NOMO-1 (cell line): ENCODE results near the gene ZC3H12D.
A peak's percentile ranks its signal among the peaks of the same experiment; 100 is the strongest.
"Not testable (repeated sequence)": the region's sequence is repeated elsewhere in the genome, so short reads cannot be mapped to it uniquely, and the experiment has no call there.

Experiments used
- DNase-seq, 2 experiments: peaks; one replicate each; lab custom pipeline; 2025; ENCODE audit not compliant: unreplicated experiment in 2 of 2; lab: John Stamatoyannopoulos, UW

The ZC3H12D gene

DNA sequence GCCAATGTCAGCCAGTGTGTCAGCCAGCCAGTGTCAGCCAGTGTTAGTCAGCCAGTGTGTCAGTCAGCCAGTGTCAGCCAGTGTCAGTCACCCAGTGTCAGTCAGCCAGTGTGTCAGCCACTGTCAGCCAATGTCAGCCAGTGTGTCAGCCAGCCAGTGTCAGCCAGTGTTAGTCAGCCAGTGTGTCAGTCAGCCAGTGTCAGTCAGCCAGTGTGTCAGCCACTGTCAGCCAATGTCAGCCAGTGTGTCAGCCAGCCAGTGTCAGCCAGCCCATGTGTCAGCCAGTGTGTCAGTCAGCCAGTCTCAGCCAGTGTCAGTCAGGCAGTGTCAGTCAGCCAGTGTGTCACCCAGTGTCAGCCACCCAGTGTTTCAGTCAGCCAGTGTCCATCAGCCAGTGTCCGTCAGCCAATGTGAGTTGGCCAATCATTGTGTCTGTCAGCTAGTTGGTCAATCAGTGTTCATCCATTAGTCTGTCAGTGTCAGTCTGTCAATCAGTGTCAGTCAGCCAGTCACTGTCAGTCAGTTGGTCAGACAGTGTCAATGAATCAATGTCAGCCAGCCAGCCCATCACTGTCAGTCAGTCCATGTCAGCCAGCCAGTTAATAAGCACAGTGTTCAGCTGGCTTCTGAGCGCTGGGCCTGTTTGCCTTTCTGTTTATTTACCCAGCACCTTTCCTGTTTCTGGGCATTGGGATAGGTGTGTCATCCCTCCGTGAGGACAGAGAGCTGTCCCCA lies 40.3 kb downstream of the ZC3H12D start:
- DNase-seq, result not testable (repeated sequence)

GRCh38 chr6:149443411-149444181 lies 41.2 kb downstream of the ZC3H12D start:
- DNase-seq, result no peak

DNA sequence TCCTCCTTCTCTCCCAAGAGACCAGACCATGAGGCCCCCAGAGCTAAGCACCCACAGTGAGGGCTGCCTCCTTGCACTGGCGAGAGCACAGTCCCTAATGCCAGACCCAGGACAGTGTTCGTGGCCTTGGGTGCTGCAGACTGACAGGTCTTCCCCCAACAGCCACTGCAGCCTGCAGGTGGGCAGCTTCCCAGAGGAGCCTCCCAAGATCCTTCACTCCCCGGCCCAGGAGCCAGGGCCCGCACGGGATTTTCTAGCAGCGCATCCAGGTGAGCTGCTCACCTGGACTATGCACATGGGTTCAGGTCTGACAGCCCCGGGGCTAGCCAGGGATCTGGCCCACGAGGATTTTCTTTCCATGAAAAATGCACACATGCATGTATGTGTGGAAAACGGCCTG lies 43.1 kb downstream of the ZC3H12D start:
- no peak for DNase-seq

DNA sequence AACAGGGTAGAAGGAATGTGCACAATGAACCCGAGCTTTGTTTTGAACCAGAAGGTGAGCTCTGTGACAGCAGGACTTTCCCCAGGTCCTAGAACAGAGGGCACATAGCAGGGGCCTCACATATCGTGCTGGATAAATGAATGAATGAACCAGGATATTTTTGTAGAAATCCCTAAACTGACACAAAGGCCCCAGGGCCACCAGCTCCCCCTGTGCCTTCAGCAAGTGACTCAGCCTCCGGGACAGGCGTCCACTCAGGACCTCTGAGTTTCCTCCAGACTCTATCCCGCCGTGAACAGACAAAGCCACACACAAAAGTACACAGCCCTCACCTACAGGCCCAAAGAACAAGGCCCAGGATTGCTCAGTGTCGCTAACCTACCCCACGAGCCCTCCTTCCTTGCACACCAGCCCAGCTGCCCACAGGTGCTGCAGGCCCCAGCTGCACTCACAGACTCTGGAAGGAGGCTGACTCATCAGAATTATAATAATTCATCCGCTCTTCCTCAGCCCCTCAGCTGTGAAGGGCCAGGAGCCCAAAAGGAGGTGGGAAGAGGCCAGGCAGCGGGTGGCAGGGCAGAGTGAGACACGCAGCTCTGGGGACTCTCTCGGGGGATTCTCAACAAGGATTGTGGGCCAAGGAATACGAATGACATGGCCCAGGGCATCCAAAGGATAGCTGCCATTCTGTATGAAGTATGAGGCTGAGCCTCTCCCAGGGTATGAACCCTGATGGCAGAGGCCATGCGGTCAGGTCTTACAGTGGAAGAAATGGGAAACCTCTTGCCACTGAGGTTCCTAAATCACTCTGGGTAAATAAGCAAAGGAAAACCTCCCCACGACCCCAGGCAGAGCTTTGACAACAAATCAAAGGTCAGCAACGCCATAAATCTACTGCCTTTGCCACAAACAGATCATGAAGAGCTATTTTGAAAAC lies 43.8 kb downstream of the ZC3H12D start:
- no peak for DNase-seq

DNA sequence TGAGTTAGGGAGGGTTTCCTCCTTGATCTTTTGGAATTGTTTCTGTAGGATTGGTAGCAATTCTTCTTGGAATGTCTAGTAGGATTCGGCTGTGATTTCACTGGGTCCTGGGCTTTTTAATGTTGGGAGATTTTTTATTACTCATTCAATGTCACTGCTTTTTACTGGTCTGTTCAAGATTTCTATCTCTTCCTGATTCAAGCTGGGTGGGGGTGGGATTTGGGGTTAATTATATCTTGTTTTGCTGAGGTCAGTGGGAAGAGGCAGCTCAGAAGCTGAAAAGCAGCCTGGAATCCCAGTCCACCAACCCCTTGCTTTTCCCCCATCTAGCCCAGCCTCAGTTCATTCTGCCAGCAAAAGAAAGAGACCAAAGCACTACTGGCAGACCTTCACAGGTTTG lies 45.2 kb downstream of the ZC3H12D start:
- no peak for DNase-seq

- DNase-seq, result no peak
Observed at GRCh38 chr6:149438855-149439254, 46.0 kb downstream of the ZC3H12D start.

- DNase-seq, result no peak
Observed at GRCh38 chr6:149437212-149437611, 47.6 kb downstream of the ZC3H12D start.

DNA sequence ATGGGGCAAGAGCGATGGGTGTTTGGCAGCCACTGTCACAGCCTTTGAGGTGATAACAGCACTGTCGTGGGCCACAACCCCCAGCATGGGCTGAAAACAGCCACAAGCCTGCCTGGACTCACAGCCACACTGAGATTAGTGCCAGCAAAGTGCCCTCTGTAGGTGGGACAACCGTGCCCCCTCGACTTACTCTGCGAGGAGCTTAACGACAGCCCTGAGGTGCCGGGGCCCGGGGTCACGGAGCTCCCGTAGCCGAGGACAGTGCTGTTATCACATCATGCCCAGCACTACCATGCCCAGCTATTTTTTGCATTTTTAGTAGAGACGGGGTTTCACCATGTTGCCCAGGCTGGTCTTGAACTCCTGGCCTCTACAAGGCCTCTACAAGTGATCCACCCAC lies 48.2 kb downstream of the ZC3H12D start:
- no peak for DNase-seq

GRCh38 chr6:149435919-149436586 lies 48.8 kb downstream of the ZC3H12D start:
- no peak for DNase-seq

GRCh38 chr6:149433881-149434280 lies 50.9 kb downstream of the ZC3H12D start:
- no peak for DNase-seq

DNA sequence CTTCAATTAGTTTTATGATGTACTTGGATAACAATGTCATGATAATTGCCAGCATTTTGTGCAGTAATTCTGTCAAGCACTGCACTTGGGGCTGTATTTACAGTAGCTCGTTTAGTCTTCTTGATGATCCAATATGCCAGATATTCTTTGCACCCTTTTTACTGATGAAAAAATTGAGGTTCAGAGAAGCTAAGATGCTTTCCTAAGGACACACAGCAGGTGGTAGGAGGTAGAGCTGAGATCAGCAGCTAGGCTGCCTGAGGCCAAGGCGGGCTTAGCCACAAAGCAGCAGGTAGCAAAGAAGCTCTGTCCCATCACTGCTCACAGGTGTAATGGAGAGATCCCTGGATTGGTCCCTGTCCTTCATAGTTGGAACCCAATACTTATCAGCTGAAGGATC lies 51.4 kb downstream of the ZC3H12D start:
- no peak for DNase-seq

- DNase-seq, result peak; percentile 56 to 70
Observed at GRCh38 chr6:149431905-149432775, 52.7 kb downstream of the ZC3H12D start.

- DNase-seq, result no peak
Observed at GRCh38 chr6:149429427-149430360, 55.1 kb downstream of the ZC3H12D start.

GRCh38 chr6:149428606-149429005 lies 56.2 kb downstream of the ZC3H12D start:
- no peak for DNase-seq

DNA sequence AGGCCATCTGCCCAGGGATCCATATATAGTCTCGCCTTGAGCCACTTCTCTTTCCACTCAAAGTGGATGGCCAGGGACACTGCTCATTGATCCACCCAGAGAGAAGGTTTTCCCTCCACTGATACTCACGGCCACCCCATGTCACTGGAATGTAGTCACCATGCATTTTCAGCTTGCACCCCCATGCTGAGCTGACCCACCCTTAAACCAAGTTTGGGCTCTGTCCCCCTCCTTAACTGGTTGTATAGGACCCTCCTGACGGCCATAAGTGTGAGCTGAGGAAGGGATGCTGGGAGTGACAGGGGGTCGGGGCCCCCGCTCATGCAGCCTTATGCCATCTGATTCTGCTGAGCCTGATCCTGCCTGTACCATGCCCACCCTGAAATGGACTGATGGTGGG lies 59.1 kb downstream of the ZC3H12D start:
- no peak for DNase-seq

DNA sequence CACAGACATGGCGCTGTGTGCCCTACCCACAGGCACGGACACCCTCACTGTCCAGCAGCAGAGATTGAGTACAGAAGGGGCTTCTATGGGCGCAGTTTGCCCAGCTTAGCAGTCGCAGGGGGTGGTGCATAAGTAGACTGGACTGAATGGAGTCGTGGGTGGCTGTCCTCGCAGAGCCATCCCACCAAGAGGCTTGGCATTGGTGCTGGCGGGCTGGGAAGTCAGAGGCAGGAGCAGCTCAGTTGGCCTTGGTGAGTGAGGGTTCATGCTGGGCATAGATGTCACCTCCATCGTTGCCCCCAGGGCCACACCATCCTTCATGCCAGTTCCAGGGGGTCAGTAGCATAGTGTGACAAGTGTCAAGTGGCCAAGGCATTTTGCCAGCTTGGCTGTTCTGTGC lies 59.6 kb downstream of the ZC3H12D start:
- DNase-seq, result no peak

DNA sequence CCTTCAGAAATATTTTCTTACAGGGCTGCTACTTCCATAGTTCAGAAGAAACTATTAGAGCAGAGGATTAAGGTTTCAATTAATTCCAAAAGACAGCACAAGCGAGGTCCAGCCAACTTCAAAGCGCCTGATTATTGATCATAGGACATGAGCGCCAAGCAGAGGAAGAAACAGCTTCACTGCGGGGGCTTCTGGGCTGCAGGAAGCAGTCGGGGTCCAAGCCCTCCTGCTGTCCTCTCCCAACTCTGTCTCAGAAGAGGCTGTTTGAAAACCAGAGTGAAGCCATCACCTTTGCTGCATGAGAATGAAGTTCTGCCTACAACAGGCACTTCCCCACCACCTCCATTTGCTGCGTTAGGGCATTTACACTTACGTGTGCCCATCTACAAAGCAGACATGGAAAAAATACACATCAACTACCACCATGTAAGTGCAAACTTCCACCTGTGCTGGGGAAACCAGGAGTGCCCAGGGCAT lies 60.8 kb downstream of the ZC3H12D start:
- DNase-seq, result no peak

GRCh38 chr6:149422581-149422980 lies 62.2 kb downstream of the ZC3H12D start:
- DNase-seq, result no peak
